OCI-M2 (cell line): ENCODE data around the gene CREBL2.
A peak's percentile ranks its signal among the peaks of the same experiment; 100 is the strongest.
"Not testable (repeated sequence)": the region's sequence is repeated elsewhere in the genome, so short reads cannot be mapped to it uniquely, and the experiment has no call there.

Experiments
- DNase-seq: peaks from one replicate; lab custom pipeline; 2025; ENCODE audit not compliant: unreplicated experiment; lab: John Stamatoyannopoulos, UW

The CREBL2 gene

GRCh38 chr12:12611512-12612306 is at the start of gene CREBL2:
Gene CREBL2 (plus strand): TSS chr12:12611876. CDS start chr12:12612173, 297 bp downstream.
- DNase-seq = peak; percentile 85

- no peak for DNase-seq
Measured at GRCh38 chr12:12562016-12562483, 49.6 kb upstream of the CREBL2 start.

- no peak for DNase-seq
Measured at GRCh38 chr12:12562585-12563261, 49.0 kb upstream of the CREBL2 start, which contains the start of gene DUSP16. Gene DUSP16 (minus strand): TSS chr12:12562863. CDS start chr12:12521098, 41,765 bp downstream.

GRCh38 chr12:12563290-12563928 is 48.3 kb upstream of the CREBL2 start:
- no peak for DNase-seq

GRCh38 chr12:12564911-12565310 is 46.8 kb upstream of the CREBL2 start:
- DNase-seq = no peak

- DNase-seq = not testable (repeated sequence)
Measured at GRCh38 chr12:12565971-12566370, 45.7 kb upstream of the CREBL2 start.

- DNase-seq = no peak
Measured at GRCh38 chr12:12572659-12573058, 39.0 kb upstream of the CREBL2 start.

- no peak for DNase-seq
Measured at GRCh38 chr12:12577786-12578185, 33.9 kb upstream of the CREBL2 start.

- DNase-seq = not testable (repeated sequence)
Measured at GRCh38 chr12:12580716-12581115, 31.0 kb upstream of the CREBL2 start.

- DNase-seq = no peak
Measured at GRCh38 chr12:12582193-12582881, 29.3 kb upstream of the CREBL2 start.

GRCh38 chr12:12582895-12583303 is 28.8 kb upstream of the CREBL2 start:
- DNase-seq = no peak

- no peak for DNase-seq
Measured at GRCh38 chr12:12583510-12584178, 28.0 kb upstream of the CREBL2 start.

- no peak for DNase-seq
Measured at GRCh38 chr12:12585115-12585863, 26.4 kb upstream of the CREBL2 start.

GRCh38 chr12:12586879-12587675 is 24.6 kb upstream of the CREBL2 start:
- no peak for DNase-seq

- DNase-seq = no peak
Measured at GRCh38 chr12:12587878-12588277, 23.8 kb upstream of the CREBL2 start.

GRCh38 chr12:12588436-12588835 is 23.2 kb upstream of the CREBL2 start:
- DNase-seq = not testable (repeated sequence)

- no peak for DNase-seq
Measured at GRCh38 chr12:12590961-12591360, 20.7 kb upstream of the CREBL2 start.

GRCh38 chr12:12592930-12593329 is 18.7 kb upstream of the CREBL2 start:
- DNase-seq = no peak

GRCh38 chr12:12595929-12596328 is 15.7 kb upstream of the CREBL2 start:
- not testable (repeated sequence) for DNase-seq
